Astrocyte of the hippocampus (primary cell): ENCODE data around the gene CRIM1.

Experiments
- DNase-seq: peaks from one replicate; pipeline ENCODE4 v3.0.0; 2011; ENCODE audit warnings: low read depth, low spot score

Gene CRIM1

GRCh38 chr2:36482576-36483214 is 127.1 kb downstream of the CRIM1 start:
- DNase-seq, result peak; percentile 59

GRCh38 chr2:36483290-36483689 is 127.7 kb downstream of the CRIM1 start:
- DNase-seq, result no peak

- no peak for DNase-seq
Measured at GRCh38 chr2:36484454-36484853, 128.9 kb downstream of the CRIM1 start.

GRCh38 chr2:36485521-36485920 is 129.9 kb downstream of the CRIM1 start:
- peak; percentile 85 for DNase-seq

- DNase-seq, result peak; percentile 68
Measured at GRCh38 chr2:36486521-36487044, 131.0 kb downstream of the CRIM1 start.

GRCh38 chr2:36487947-36488346 is 132.4 kb downstream of the CRIM1 start:
- DNase-seq, result no peak

GRCh38 chr2:36489281-36489680 is 133.7 kb downstream of the CRIM1 start:
- DNase-seq, result peak; percentile 49

GRCh38 chr2:36490749-36491148 is 135.2 kb downstream of the CRIM1 start:
- DNase-seq, result no peak

GRCh38 chr2:36492216-36492945 is 136.8 kb downstream of the CRIM1 start:
- peak; percentile 65 for DNase-seq

- peak; percentile 25 for DNase-seq
Measured at GRCh38 chr2:36493306-36493705, 137.7 kb downstream of the CRIM1 start.

- DNase-seq, result no peak
Measured at GRCh38 chr2:36497570-36498163, 142.1 kb downstream of the CRIM1 start.

- DNase-seq, result no peak
Measured at GRCh38 chr2:36499128-36499820, 143.7 kb downstream of the CRIM1 start.

- no peak for DNase-seq
Measured at GRCh38 chr2:36500072-36500471, 144.5 kb downstream of the CRIM1 start.

- DNase-seq, result no peak
Measured at GRCh38 chr2:36502081-36502480, 146.5 kb downstream of the CRIM1 start.

GRCh38 chr2:36507408-36507812 is 151.8 kb downstream of the CRIM1 start:
- DNase-seq, result peak; percentile 75

GRCh38 chr2:36509075-36509474 is 153.5 kb downstream of the CRIM1 start:
- no peak for DNase-seq

GRCh38 chr2:36511858-36512603 is 156.5 kb downstream of the CRIM1 start:
- DNase-seq, result peak; percentile 65

- peak; percentile 32 for DNase-seq
Measured at GRCh38 chr2:36512705-36513104, 157.1 kb downstream of the CRIM1 start.

- DNase-seq, result no peak
Measured at GRCh38 chr2:36513661-36514060, 158.1 kb downstream of the CRIM1 start.

GRCh38 chr2:36515538-36515937 is 160.0 kb downstream of the CRIM1 start:
- DNase-seq, result no peak

- peak; percentile 46 for DNase-seq
Measured at GRCh38 chr2:36516136-36516870, 160.7 kb downstream of the CRIM1 start.
